Activated CD4-positive, alpha-beta T cell treated with anti-CD3 and anti-CD28 coated beads for 1 hour (primary cell): ENCODE results near the gene EPDR1.
"Not testable (repeated sequence)": the region's sequence is repeated elsewhere in the genome, so short reads cannot be mapped to it uniquely, and the experiment has no call there.

ENCODE experiments used
- DNase-seq: peaks from one replicate; pipeline ENCODE4 v3.0.0-alpha.2; 2020

Gene EPDR1

DNA sequence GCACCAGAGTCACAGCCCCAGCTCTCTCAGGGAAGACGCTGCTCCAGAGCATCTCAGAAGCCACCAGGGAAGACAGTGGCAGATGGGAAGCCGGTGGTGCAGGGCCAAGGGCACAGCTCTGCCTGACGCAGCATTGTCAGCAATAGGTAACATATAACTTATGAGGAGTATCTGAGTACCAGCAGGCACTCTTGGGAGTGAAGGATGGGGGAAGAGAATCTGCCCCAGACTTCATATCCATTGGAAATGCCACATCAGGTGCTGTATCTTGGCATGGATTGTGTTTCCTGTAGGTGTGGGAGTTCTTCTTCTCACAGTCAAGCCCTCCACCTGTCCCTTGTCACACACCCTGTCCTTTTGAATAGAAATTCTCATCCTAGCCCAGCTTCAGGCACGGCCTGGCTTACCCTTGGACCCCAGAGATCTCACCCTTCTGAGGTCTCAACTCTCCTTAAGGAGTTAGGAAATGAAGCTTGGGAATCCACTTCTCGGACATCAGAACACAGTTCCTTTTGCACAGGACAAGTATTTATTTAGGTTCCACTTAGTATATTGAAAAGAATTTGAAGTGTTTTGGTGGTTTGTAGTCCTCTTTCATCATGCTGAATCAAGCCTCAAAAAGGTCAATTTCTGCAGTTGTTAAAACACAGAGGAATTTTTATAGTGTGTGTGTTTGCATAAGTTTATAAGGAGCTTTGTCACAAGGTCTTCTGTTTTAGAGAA lies 9.9 kb downstream of the EPDR1 start:
- no peak for DNase-seq

GRCh38 chr7:37932543-37932942 lies 12.1 kb downstream of the EPDR1 start:
- DNase-seq: no peak

GRCh38 chr7:37933018-37933566 lies 12.7 kb downstream of the EPDR1 start:
- DNase-seq: no peak

DNA sequence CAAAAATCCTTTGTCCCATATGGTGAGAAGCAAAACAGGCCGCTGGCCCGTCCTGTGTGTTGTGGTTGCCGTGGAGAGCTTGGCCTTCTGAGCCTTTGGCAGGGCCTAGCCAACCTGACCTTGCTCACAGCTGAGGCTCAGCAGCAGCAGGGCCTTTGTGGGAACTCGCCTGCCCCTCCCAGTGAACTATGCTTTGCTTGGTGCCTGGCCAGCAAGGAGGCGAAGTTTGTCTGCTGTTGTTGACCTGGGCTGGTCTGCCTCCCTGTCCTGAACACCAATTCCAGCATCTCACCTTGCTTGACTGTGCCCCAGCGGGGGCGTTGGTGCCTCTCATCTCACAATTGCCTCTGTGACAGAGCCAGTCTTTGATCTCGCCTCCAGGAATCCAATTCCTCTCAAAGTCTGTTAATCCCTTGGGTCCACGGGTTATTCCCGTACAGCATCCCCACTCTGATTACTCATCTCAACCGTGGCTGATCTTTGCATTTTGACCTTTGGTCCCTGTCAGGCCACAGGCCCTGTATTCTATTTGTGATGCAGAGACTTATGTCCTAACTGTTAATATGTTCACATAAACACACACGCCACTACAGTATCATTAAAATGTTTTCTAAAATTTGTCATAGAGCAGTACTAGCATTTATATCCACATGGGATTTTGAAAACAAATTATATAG lies 22.6 kb downstream of the EPDR1 start:
- no peak for DNase-seq

DNA sequence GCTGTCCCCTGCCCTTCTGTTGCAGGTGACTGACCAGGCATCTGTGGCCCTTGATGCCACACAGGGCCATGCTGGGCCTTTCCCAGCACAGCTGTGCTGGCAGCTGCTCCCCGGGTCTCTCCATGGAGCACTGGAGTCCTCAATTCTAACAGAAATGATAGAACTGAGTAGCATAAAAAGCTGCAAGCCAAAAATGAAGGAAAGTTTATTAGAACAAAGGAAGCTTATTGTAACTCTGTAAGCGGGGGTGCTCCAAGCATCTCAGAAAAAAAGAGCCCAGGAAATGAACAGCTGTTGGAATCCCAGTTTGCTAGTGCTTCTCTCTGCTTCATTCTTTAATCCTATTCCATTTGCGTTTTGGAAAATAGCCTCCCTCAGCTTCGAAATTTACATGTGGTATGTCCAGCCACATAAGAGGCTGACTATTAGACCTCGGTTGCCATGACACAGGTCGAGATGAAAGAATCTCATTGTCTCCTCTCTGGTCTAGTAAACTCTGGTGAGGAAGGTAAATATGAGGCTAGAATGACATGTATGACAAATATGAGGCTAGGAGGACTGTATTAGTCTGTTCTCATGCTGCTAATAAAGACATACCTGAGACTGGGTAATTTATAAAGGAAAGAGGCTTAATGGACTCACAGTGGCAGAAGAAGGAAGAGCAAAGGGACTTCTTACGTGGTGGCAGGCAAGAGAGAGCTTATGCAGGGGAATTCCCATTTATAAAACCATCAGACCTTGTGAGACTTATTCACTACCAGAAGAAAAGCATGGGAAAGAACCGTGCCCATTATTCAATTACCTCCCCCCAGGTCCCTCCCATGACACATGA lies 23.7 kb downstream of the EPDR1 start:
- DNase-seq: no peak

- no peak for DNase-seq
Observed at GRCh38 chr7:37944737-37945054, 24.3 kb downstream of the EPDR1 start.

- DNase-seq: no peak
Observed at GRCh38 chr7:37945336-37945735, 24.9 kb downstream of the EPDR1 start.

- DNase-seq: no peak
Observed at GRCh38 chr7:37947138-37947940, 26.9 kb downstream of the EPDR1 start.

GRCh38 chr7:37947941-37948210 lies 27.4 kb downstream of the EPDR1 start:
- no peak for DNase-seq

GRCh38 chr7:37952240-37952639 lies 31.8 kb downstream of the EPDR1 start:
- no peak for DNase-seq

DNA sequence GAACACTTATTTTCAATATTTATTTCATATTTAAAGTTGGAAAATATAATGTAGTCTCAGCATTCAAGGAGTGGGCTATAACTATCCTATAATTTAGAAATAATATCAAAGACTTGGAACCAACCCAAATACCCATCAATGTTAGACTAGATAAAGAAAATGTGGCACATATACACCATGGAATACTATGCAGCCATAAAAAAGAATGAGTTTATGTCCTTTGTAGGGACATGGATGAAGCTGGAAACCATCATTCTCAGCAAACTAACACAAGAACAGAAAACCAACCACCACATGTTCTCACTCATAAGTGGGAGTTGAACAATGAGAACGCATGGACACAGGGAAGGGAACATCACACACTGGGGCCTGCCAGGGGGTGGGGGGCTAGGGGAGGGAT lies 33.8 kb downstream of the EPDR1 start:
- DNase-seq: not testable (repeated sequence)

GRCh38 chr7:37956791-37957190 lies 36.4 kb downstream of the EPDR1 start:
- DNase-seq: no peak

DNA sequence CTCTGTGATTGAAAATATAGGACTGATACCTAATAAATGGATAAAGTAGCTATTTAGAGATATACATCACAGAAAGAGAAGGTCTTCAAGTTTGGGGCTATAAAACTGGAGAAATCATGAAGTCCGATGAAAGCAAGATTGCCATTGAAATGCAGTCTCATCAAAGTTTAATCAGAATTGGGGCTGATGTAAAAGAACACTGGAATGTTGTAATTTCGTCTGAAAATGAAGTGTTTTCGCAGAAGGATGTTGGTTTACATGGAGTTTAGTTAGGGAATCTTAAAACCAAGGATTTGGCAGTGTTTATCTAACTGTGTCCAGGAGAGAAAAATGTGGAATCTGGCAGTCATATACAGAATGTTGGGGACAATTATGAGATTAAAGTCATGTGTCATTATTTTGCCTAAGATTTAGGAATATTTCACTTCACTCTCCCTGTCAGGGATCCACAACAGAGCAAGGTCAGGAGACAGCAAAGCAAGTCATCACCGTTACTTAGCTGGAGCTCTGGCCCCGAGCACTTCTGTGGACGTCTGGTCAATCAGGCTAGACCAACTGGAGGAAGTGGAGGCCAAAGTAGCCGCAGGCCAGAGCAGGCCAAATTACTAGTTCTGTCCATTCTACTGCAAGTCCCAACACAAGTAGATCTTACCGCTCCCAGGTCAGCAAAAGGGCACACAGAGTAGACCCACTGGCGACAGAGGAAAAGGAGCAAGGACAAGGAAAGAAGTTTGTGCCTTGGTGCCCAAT lies 37.0 kb downstream of the EPDR1 start:
- DNase-seq: no peak

- no peak for DNase-seq
Observed at GRCh38 chr7:37960483-37960882, 40.0 kb downstream of the EPDR1 start.

- no peak for DNase-seq
Observed at GRCh38 chr7:37961251-37961650, 40.8 kb downstream of the EPDR1 start.

- DNase-seq: no peak
Observed at GRCh38 chr7:37964196-37964595, 43.8 kb downstream of the EPDR1 start.

DNA sequence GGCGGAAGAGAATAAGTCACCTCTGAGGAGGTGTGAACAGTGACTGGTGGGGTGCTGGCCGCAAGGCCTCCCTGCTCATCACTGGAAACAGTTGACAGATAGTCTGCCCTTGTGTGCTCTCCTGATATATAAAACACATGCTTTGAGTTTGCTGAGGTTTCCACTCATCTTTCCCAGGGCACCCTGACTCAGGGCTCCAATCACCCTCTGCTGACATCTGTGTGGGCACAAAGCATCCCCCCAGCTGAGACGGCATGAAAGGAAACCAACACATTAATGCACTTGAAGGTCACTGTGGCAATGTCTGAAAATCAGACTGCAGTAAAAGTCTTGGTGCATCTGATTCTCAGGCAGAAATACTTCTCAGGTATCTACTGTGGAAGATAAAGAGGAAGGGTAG lies 49.8 kb downstream of the EPDR1 start:
- DNase-seq: no peak

DNA sequence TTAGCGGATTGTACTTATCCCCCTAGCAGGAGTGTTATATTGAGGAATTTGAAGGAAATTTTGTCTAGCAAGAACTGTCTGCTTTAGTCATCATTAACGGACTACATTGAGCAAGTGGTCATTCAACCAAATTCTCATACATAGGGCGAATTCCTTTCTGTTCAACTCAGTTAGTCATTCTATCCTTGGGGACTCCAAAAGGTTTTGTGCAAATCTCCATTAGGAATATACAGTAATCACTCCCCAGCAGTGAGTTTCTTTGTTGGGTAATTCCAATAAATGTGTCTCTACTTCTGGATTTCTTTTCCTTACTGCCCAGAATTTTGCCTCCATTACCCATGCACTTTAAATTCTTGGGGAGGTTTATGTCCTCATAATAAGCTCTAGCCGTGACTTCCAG lies 51.1 kb downstream of the EPDR1 start:
- DNase-seq: no peak

DNA sequence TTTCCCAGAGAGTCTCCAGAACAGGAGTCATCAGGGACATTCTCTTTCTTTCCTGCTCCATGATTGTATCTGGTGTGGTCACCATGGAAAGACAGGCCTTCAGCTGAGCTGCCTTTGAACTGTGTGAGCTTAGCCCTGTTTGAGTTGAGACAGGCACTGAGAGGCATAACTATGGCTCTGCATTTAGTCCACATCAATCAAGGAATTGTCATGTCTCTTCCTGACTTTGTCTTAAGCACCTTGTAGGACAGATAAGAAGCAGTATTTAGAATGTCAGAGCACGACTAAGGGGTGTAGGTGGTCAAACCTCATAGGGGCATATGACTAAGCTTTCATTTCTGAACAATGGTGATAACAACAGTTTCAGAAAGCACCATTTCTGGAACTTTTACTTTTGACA lies 53.5 kb downstream of the EPDR1 start:
- no peak for DNase-seq

- DNase-seq: no peak
Observed at GRCh38 chr7:37974711-37975110, 54.3 kb downstream of the EPDR1 start.

DNA sequence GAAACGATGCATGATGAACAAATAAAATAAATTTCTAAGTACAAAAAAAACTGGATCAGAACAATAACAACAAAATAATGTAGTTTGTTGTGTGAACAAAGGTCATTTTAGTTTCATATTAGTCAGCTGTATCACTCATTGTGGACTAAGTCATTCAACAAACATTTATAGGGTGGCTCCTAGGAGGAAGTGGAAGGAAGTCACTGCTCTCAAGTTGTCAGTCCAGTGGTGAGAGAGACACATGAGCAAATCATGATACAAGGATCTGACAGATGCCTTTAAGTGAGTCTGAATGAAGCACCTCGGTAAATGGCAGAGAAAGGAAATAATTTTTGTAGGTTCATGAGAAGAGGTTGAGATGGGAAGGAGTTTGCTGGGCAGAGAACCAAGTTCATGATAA lies 56.8 kb downstream of the EPDR1 start:
- DNase-seq: no peak

GRCh38 chr7:37981664-37982063 lies 61.2 kb downstream of the EPDR1 start:
- no peak for DNase-seq
